Kidney (tissue), 14 donors: ENCODE results near the gene SPRYD4. TPM values are rescaled to one million over a fixed set of nuclear protein-coding genes. Genes with fewer than 3 reads are reported as not detected.
"Not testable (repeated sequence)": the region's sequence is repeated elsewhere in the genome, so short reads cannot be mapped to it uniquely, and the experiment has no call there.

ENCODE experiments used
- DNase-seq, 5 donors: peaks; one replicate each; pipeline ENCODE4 v3.0.0-alpha.2; 2013 to 2020
- FAIRE-seq: peaks from 2 replicates; lab custom pipeline; 2012; peaks lifted over from hg19 to GRCh38; lab: Jason Lieb, UNC
- H3K27ac ChIP-seq, 2 donors: one replicate each; pipeline ENCODE4 v1.7.0; 2013; ENCODE audit warnings: low read depth in 2 of 2, low read length in 2 of 2, inconsistent platforms in 1 of 2
- H3K27me3 ChIP-seq: one replicate; pipeline ENCODE4 v1.7.1; 2013; ENCODE audit warnings: low read length, inconsistent platforms; ENCODE audit not compliant: control insufficient read depth, insufficient read depth
- H3K36me3 ChIP-seq, 3 donors: one replicate each; pipeline versions ENCODE4 v1.7.0 to v1.7.1; 2013; ENCODE audit warnings: low read length in 3 of 3, control low read depth in 1 of 3, inconsistent platforms in 1 of 3; ENCODE audit not compliant: insufficient read depth in 3 of 3, control insufficient read depth in 2 of 3
- H3K4me1 ChIP-seq, 3 donors: one replicate each; pipeline versions ENCODE4 v1.7.0 to v1.7.1; 2013; ENCODE audit warnings: low read length in 3 of 3, inconsistent platforms in 1 of 3, low read depth in 1 of 3; ENCODE audit not compliant: control insufficient read depth in 2 of 3, insufficient read depth in 2 of 3
- H3K4me3 ChIP-seq, 3 donors: one replicate each; pipeline versions ENCODE4 v1.7.0 to v1.8.1; 2013; ENCODE audit warnings: low read length in 3 of 3, control low read depth in 1 of 3, inconsistent platforms in 1 of 3
- H3K9ac ChIP-seq, 3 donors: one replicate each; pipeline versions ENCODE4 v1.7.0 to v1.7.1; 2013; ENCODE audit warnings: low read length in 3 of 3, control low read depth in 1 of 3, inconsistent platforms in 1 of 3
- H3K9me3 ChIP-seq, 3 donors: one replicate each; pipeline versions ENCODE4 v1.7.0 to v1.7.1; 2013; ENCODE audit warnings: low read length in 3 of 3, control low read depth in 1 of 3, inconsistent platforms in 1 of 3; ENCODE audit not compliant: control insufficient read depth in 2 of 3, insufficient read depth in 1 of 3
- intact Hi-C: fragments of 100-400 bp; cut with DNase I; formaldehyde crosslinking; loops from one replicate; pipeline ENCODE4 v1.11.1; 2022
- polyA plus RNA-seq: library from polyadenylated mRNA; stranded (reverse); fragments of 350-450 nt; fragmentation: Illumina TruSeq; extraction: RNeasy Lipid Tissue Mini Kit (QIAGEN cat#74804); gene quantifications from one replicate; pipeline ENCODE4 v1.2.3, GENCODE V29; 2014; ENCODE audit warnings: low read depth, low replicate concordance; ENCODE audit not compliant: insufficient read depth
- total RNA-seq: library from RNA; stranded (reverse); fragmentation: NEBNext Ultra II Directional; extraction: Animal tissue kit (Norgen Biotek cat#: 25700); gene quantifications from one replicate; pipeline ENCODE4 v1.2.1, GENCODE V29; 2021
- TF ChIP-seq, protein P1 (sequence below): IDR thresholded peaks from 3 replicates; pipeline ENCODE4 v1.5.1; 2012; ENCODE audit warnings: mild to moderate bottlenecking, moderate library complexity, borderline replicate concordance; ENCODE audit not compliant: insufficient read depth; ENCODE audit errors: extremely low read depth
- donor health status: control.
- donor health status: control.
- donor health status: control.
- donor health status: control.
- donor health status: control.
- donor health status: DM: yes; HTN: yes; CAD: no.
- donor health status: Normal renal cell carcinoma (clear cell type).

The SPRYD4 gene
- total and polyA plus RNA-seq, 2 donors from 2014 or later: 4.0 to 6.0 TPM

DNA sequence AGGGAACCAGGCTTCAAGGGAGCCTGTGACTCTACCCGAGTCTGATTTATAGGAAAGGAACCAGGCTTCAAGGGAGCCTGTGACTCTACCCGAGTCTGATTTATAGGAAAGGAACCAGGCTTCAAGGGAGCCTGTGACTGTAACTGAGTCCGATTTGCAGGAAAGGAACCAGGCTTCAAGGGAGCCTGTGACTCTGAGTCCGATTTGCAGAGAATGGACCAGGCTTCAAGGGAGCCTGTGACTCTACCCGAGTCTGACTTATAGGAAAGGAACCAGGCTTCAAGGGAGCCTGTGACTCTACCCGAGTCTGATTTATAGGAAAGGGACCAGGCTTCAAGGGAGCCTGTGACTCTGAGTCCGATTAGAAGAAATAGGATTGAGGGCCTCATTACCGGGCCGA lies 31.1 kb downstream of the SPRYD4 start:
- intact Hi-C loops: not testable (repeated sequence)

DNA sequence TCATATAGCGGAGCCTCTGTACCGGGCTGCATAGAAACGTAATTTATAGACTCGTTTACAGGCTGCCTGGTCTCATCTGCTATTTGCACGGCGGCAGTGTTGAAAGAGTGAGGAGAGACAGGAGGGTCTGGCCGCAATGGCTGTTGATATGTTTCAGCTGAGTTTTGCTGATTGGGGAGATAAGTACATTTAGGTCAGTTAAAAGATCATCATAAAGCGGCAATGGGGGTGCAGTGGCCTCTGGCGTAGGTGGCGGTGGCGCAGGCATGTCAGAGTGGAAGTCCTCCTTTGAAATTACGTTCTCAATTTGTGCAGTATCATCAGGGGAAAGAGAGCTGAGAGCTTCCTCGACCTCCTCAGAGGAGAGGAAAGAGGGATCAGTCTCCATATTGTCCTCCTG lies 31.5 kb downstream of the SPRYD4 start:
- H3K9me3 ChIP-seq, H3K36me3 ChIP-seq, DNase-seq, H3K4me1 ChIP-seq, intact Hi-C loops, H3K27ac ChIP-seq, H3K9ac ChIP-seq, FAIRE-seq, H3K4me3 ChIP-seq, H3K27me3 ChIP-seq: not testable (repeated sequence)

More for the DNA sequence above, 31.1 kb downstream of the SPRYD4 start:
- not testable (repeated sequence) for H3K9me3 ChIP-seq, FAIRE-seq, H3K4me1 ChIP-seq, H3K27ac ChIP-seq, H3K9ac ChIP-seq, H3K36me3 ChIP-seq, DNase-seq, H3K4me3 ChIP-seq, H3K27me3 ChIP-seq

DNA sequence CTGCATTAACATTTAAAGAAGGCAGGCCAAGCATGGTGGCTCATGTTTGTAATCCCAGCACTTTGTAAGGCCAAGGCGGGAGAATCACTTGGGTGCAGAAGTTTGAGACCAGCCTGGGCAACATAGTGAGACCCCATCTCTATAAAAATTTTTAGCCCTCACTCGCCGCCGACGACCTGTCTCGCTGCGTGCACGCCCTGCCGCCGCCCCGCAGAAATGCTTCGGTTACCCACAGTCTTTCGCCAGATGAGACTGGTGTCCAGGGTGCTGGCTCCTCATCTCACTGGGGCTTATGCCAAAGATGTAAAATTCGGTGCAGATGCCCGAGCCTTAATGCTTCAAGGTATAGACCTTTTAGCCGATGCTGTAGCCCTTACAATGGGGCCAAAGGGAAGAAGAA lies 42.4 kb downstream of the SPRYD4 start:
- TF ChIP-seq, protein P1, sequence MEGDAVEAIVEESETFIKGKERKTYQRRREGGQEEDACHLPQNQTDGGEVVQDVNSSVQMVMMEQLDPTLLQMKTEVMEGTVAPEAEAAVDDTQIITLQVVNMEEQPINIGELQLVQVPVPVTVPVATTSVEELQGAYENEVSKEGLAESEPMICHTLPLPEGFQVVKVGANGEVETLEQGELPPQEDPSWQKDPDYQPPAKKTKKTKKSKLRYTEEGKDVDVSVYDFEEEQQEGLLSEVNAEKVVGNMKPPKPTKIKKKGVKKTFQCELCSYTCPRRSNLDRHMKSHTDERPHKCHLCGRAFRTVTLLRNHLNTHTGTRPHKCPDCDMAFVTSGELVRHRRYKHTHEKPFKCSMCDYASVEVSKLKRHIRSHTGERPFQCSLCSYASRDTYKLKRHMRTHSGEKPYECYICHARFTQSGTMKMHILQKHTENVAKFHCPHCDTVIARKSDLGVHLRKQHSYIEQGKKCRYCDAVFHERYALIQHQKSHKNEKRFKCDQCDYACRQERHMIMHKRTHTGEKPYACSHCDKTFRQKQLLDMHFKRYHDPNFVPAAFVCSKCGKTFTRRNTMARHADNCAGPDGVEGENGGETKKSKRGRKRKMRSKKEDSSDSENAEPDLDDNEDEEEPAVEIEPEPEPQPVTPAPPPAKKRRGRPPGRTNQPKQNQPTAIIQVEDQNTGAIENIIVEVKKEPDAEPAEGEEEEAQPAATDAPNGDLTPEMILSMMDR: no peak
- no peak for FAIRE-seq
- H3K27ac ChIP-seq: no peak overlapping the region
- H3K4me3 ChIP-seq: no peak overlapping the region
- intact Hi-C loops: loop anchor here (5.0 kb wide), 1 partner anchor 57 kb away; no protein-coding TSS in a partner anchor
- no peak for DNase-seq
- no peaks in the 10 kb centered on the region for H3K9me3 ChIP-seq
- H3K36me3 ChIP-seq: no peaks in the 10 kb centered on the region
- peaks cover 0 to 2% (median 0%) of the 10 kb centered on the region in 3 donors for H3K4me1 ChIP-seq
- no peak overlapping the region for H3K9ac ChIP-seq
- H3K27me3 ChIP-seq: no peaks in the 10 kb centered on the region

DNA sequence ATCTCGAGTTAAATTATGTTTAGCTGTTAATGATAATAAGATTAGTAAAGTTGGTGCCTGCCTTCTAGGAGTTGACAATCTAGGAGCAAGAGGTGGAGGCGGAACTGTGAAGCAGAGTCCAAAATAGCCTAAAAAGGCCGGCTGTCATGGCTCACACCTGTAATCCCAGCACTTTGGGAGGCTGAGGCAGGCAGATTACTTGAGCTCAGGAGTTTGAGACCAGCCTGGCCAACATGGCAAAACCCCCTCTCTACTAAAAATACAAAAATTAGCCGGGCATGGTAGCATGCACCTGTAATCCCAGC lies 45.6 kb downstream of the SPRYD4 start:
- not testable (repeated sequence) for H3K9ac ChIP-seq, H3K27ac ChIP-seq, H3K36me3 ChIP-seq, DNase-seq, H3K4me1 ChIP-seq, H3K9me3 ChIP-seq, FAIRE-seq, H3K4me3 ChIP-seq, H3K27me3 ChIP-seq
- intact Hi-C loops: loop anchor here (5.0 kb wide), 1 partner anchor 53 kb away; no protein-coding TSS in a partner anchor

DNA sequence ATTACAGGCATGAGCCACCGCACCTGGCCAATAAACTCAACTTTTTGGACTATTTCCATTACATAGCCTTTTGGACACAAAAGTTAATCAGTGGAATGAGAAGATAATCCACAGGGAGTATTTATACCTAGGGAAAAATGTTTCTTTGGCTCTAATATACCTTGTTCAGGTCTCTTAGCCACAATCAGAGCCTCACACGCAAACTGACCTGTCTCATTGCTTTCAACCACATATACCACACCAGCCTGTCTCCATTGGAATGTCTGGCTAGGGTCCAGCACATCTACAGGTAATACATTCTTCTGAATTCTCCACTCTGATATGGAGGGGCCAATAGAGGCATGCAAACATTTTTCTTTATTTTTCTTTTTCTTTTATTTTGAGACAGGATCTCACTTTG lies 49.5 kb downstream of the SPRYD4 start:
- TF ChIP-seq, protein P1: no peak
- no peak for FAIRE-seq
- no peaks in the 10 kb centered on the region for H3K9me3 ChIP-seq
- intact Hi-C loops: no loop called here
- no peaks in the 10 kb centered on the region for H3K36me3 ChIP-seq
- H3K9ac ChIP-seq: no peak overlapping the region
- no peak overlapping the region for H3K27ac ChIP-seq
- no peak for DNase-seq
- no peaks in the 10 kb centered on the region for H3K27me3 ChIP-seq
- peaks cover 0 to 3% (median 3%) of the 10 kb centered on the region in 3 donors for H3K4me1 ChIP-seq
- no peak overlapping the region for H3K4me3 ChIP-seq
